Endothelial cell of umbilical vein (primary cell): ENCODE data around the gene SLC25A26.
A peak's percentile ranks its signal among the peaks of the same experiment; 100 is the strongest.

ENCODE experiments used
- CTCF ChIP-seq, 2 donors: IDR thresholded peaks; 1 replicate in 1 of 2; 2 replicates in 1 of 2; pipeline ENCODE4 v1.5.1; 2011; ENCODE audit warnings: low read length in 2 of 2, mild to moderate bottlenecking in 2 of 2, moderate library complexity in 2 of 2, control low read depth in 1 of 2, inconsistent platforms in 1 of 2, low read depth in 1 of 2; ENCODE audit not compliant: insufficient read depth in 1 of 2; ENCODE audit errors: extremely low read depth in 1 of 2
- EZH2 ChIP-seq: IDR thresholded peaks from 2 replicates; pipeline ENCODE4 v1.6.1; 2012; ENCODE audit warnings: borderline replicate concordance, low read depth, mild to moderate bottlenecking, moderate library complexity, low read length, inconsistent platforms; ENCODE audit not compliant: severe bottlenecking
- POLR2A ChIP-seq: IDR thresholded peaks from 2 replicates; pipeline ENCODE4 v1.6.1; 2012; ENCODE audit warnings: low read depth, mild to moderate bottlenecking, control low read depth, low read length

GRCh38 chr3:66196633-66197032, 24.2 kb upstream of the SLC25A26 start:
- no peak for TF ChIP-seq POLR2A
- TF ChIP-seq EZH2, result no peak
- TF ChIP-seq CTCF (IDR thresholded peaks at IDR 0.05; ENCODE audit: extremely low read depth in 1 of 2, insufficient read depth in 1 of 2, low read depth in 1 of 2, low read length in 2 of 2), result peak; percentile 4 to 13
